ENCODE data around the gene PTRH1. TPM values are rescaled to one million over a fixed set of nuclear protein-coding genes. Genes with fewer than 3 reads are reported as not detected.

The PTRH1 gene
- total RNA-seq, 6 experiments from 2014 or later, result 4.8 to 21.2 (median 6.8) TPM

DNA sequence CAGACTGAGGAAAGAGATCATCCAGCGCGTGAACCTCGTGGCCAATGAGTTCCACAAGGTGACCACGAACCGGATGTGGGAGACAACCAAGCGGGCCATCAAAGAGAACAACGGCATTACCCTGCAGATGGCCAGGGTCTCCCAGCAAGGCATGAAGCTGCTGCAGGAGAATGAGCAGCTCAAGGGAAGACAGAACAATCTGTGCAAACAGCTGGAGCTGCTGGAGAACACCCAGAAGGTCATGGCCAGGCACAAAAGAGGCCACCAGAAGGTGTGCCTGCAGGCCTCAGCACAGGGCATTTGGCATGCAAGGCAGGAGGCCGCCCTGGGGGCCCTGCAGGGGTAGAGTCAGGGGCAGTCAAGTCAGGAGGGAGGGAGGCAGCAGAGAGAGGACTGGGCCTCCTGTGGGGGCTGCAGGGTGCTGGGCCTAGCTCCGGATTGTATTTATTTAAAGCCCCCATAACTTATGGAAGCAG is 4.2 kb downstream of the PTRH1 start:
- ATAC-seq (no peak), DNase-seq (no peak)
- H3K27ac ChIP-seq, result no peak overlapping the region
- 82% methylated on average over 4 of the region's 9 CpGs for WGBS (ENCODE audit: insufficient coverage, low coverage, low lambda C conversion rate, missing lambda C conversion rate)
- no peaks in the 10 kb centered on the region for H3K36me3 ChIP-seq
- intact Hi-C loops (cut with DNase I), result no loop called here
- TF ChIP-seq POLR2A (IDR thresholded peaks at IDR 0.05), result no peak
- TF ChIP-seq, protein P1, sequence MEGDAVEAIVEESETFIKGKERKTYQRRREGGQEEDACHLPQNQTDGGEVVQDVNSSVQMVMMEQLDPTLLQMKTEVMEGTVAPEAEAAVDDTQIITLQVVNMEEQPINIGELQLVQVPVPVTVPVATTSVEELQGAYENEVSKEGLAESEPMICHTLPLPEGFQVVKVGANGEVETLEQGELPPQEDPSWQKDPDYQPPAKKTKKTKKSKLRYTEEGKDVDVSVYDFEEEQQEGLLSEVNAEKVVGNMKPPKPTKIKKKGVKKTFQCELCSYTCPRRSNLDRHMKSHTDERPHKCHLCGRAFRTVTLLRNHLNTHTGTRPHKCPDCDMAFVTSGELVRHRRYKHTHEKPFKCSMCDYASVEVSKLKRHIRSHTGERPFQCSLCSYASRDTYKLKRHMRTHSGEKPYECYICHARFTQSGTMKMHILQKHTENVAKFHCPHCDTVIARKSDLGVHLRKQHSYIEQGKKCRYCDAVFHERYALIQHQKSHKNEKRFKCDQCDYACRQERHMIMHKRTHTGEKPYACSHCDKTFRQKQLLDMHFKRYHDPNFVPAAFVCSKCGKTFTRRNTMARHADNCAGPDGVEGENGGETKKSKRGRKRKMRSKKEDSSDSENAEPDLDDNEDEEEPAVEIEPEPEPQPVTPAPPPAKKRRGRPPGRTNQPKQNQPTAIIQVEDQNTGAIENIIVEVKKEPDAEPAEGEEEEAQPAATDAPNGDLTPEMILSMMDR (IDR thresholded peaks at IDR 0.05), result no peak
- H3K4me3 ChIP-seq, result no peak overlapping the region
- H3K9me3 ChIP-seq, result no peaks in the 10 kb centered on the region
- H3K27me3 ChIP-seq, result no peaks in the 10 kb centered on the region
- peaks cover 0 to 4% (median 0%) of the 10 kb centered on the region in 4 donors for H3K4me1 ChIP-seq

- ATAC-seq, result no peak
- H3K27ac ChIP-seq, result no peak overlapping the region
- H3K4me3 ChIP-seq, result no peak overlapping the region
- no peaks in the 10 kb centered on the region for H3K36me3 ChIP-seq
- intact Hi-C loops (cut with DNase I), result no loop called here
- no peaks in the 10 kb centered on the region for H3K4me1 ChIP-seq
- TF ChIP-seq, protein P1 (IDR thresholded peaks at IDR 0.05), result no peak
- no peak for TF ChIP-seq POLR2A (IDR thresholded peaks at IDR 0.05)
- no peak for DNase-seq
- no peaks in the 10 kb centered on the region for H3K9me3 ChIP-seq
- 82% methylated on average over 4 of the region's 10 CpGs for WGBS (ENCODE audit: insufficient coverage, low coverage, low lambda C conversion rate, missing lambda C conversion rate)
- no peaks in the 10 kb centered on the region for H3K27me3 ChIP-seq
Observed at GRCh38 chr9:127710204-127710783, 5.2 kb downstream of the PTRH1 start.

- intact Hi-C loops (cut with DNase I), result no loop called here
- no peaks in the 10 kb centered on the region for H3K4me1 ChIP-seq
- DNase-seq (no peak), ATAC-seq (no peak)
- 84% methylated on average over 5 of the region's 8 CpGs for WGBS (ENCODE audit: insufficient coverage, low coverage, low lambda C conversion rate, missing lambda C conversion rate)
- TF ChIP-seq POLR2A (IDR thresholded peaks at IDR 0.05), result no peak
- TF ChIP-seq, protein P1 (IDR thresholded peaks at IDR 0.05), result no peak
- H3K27me3 ChIP-seq, result no peaks in the 10 kb centered on the region
- H3K4me3 ChIP-seq, result no peak overlapping the region
- no peaks in the 10 kb centered on the region for H3K36me3 ChIP-seq
- H3K27ac ChIP-seq, result no peak overlapping the region
- H3K9me3 ChIP-seq, result no peaks in the 10 kb centered on the region
Observed at GRCh38 chr9:127708952-127709587, 6.4 kb downstream of the PTRH1 start.

DNA sequence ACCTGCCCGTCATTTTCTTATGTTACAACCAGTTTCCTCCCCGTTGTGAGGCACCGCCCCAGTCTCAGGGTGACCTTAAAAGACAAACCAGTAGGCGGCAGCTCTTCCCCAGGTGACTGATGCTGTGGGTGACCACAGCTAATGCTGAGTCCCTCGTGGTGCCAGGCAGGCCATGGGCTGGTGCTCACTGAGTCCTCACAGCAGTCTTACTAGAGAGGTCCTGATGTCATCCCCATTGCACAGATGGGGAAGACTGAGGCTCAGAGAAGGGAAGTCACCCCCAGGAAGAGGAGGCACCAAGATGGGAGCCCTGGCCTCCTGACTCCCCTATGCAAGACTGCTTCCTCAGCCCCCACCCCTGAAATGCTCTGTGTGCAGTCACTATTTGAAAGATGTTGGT is 7.7 kb downstream of the PTRH1 start:
- ATAC-seq, result no peak
- intact Hi-C loops (cut with DNase I), result no loop called here
- H3K27me3 ChIP-seq, result no peaks in the 10 kb centered on the region
- no peak for TF ChIP-seq POLR2A (IDR thresholded peaks at IDR 0.05)
- TF ChIP-seq, protein P1 (IDR thresholded peaks at IDR 0.05), result no peak
- 44% methylated on average over 5 of the region's 5 CpGs for WGBS (ENCODE audit: insufficient coverage, low coverage, low lambda C conversion rate, missing lambda C conversion rate)
- H3K9me3 ChIP-seq, result no peaks in the 10 kb centered on the region
- no peaks in the 10 kb centered on the region for H3K36me3 ChIP-seq
- no peak for DNase-seq
- no peak overlapping the region for H3K27ac ChIP-seq
- no peaks in the 10 kb centered on the region for H3K4me1 ChIP-seq
- H3K4me3 ChIP-seq, result no peak overlapping the region
